GM21526 (cell line): ENCODE data around the gene CLDN1.
A peak's percentile ranks its signal among the peaks of the same experiment; 100 is the strongest.

Experiments used
- ATAC-seq: cut with Tn5 transposase; IDR thresholded peaks from one replicate; pipeline ENCODE4 v1.9.1; 2021; ENCODE audit warnings: moderate library complexity; ENCODE audit not compliant: unreplicated experiment, low FRiP score

Gene CLDN1, protein sequence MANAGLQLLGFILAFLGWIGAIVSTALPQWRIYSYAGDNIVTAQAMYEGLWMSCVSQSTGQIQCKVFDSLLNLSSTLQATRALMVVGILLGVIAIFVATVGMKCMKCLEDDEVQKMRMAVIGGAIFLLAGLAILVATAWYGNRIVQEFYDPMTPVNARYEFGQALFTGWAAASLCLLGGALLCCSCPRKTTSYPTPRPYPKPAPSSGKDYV

DNA sequence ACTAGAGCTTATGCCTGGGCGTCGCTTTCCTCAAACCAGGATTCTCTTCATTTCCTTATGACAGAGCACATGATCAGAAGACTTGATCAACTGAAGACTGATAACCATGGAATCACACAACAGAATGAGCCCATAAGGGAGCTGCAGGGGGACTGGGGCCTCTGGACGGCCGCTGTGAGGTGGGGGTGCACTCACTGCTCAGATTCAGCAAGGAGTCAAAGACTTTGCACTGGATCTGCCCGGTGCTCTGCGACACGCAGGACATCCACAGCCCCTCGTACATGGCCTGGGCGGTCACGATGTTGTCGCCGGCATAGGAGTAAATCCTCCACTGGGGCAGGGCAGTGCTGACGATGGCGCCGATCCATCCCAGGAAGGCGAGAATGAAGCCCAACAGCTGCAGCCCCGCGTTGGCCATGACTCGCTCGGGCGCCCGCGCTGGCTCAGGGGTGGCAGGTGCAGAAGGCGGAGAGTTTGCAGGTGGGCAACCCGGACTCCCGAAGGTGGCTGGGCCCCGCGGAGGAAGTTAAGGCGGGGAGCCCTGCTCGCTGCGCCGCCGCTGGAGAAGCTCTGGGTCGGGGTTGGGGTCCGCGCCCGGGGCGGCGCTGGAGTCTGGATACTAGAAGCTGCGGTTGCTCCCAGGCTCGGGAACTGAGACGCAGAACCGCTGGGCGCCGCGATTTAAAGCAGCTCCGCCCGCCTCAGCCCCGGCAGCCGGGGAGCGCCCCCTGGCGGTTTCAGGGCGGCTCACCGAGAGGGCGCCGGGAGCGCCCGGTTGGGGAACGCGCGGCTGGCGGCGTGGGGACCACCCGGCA lies at the start of gene CLDN1:
Gene CLDN1, minus strand, starts transcription at position 658 of the 815 bp plus-strand sequence. Its CDS starts 240 bp downstream, at position 418.
- ATAC-seq, result peak; percentile 93

DNA sequence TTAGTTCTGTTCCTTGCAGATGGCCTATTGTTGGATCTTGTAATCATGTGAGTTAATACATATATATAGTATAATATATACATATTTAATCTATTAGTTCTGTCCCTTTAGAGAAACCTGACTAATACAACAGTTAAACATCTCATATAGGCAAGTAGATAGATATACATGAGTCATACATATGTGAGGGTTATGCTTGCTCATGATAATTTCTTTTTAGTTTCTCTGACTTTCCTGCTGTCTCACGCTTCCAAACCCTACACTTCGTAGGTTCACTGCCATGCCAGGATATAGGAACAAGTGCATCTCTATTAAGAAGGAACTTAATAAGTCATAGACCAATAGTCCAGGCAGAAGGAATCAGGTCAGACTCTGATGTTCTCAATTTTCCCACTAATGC lies 48.9 kb upstream of the CLDN1 start:
- no peak for ATAC-seq

DNA sequence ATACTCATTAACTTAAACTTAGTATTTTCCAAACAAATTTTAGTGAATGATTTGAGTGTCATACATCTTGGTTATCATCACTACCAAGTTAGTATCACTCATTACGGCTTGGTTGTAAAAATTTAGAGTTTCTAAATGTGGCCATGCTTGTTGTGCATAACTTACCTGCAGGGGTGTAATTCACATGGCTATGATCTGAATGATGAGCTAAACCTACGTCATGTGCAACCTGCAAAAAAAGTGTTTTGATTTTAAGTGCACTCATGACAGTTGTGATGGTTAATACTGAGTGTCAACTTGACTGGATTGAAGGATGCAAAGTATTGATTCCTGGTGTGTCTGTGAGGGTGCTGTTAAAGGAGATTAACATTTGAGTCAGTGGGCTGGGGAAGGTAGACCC lies 48.1 kb upstream of the CLDN1 start:
- ATAC-seq, result no peak

DNA sequence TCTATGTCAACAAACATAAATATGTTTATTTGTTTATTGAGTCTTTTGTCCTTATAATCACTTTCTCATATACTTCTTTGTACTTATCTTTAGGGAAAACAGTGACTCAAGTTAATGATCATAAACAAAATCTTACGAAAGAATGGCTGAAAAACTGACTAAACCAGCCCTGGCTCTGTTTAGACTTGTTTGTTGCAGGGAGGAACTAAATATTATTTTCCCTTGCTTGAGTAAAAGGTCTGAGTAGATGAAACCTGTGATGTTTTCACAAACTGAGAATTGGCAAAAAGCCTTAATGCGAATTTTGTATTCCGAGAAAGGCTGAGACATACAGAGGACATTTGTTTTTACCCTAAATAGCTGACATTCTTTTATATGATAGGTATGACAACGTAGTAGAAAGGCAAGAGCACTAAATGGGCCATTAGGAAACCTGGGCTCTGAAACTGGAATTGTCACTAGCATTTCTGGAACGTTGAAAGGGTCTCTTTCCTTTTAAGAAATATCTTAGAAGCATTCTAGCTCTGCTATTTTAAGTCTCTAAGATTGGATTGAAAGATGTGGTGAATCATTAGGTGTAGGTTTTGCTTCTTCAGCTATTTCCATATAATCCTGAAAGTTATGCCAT lies 47.5 kb upstream of the CLDN1 start:
- no peak for ATAC-seq

DNA sequence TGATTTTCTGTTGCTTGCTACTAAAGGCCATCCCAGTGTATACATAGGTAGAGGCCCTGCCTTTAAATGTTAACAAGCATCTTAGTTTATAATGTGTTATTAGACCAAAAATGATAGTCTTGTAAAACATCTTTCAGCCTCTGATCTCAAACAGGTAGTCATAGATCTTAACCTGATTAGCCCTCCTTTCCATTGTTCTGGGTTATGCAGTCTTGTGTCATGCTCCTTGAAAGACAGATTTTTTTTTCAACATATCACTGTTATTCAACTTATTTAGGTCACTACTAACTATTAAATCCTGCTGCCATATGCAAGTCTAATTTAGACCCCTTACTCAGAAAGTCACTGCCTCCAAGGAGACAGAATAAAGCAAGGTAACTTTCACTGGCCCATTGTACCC lies 46.6 kb upstream of the CLDN1 start:
- ATAC-seq, result no peak

DNA sequence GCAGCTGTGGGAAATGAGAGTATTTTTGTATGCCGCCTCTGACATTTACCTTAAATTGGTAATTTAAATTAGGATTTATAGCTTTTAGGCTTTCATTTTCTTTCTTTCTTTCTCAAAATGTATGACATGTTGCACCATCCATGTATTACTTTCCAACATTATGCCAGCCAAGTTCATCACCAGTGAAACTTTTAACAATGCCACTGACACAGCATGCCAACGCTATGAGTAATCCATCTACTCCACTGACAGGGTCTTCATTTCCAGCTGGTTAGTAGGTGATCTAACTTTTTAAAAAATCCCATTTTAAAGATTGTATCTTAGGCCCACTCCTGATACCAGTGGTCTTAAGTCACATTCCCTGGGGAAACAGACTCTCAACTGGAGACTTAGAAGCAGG lies 43.9 kb upstream of the CLDN1 start:
- ATAC-seq, result no peak

DNA sequence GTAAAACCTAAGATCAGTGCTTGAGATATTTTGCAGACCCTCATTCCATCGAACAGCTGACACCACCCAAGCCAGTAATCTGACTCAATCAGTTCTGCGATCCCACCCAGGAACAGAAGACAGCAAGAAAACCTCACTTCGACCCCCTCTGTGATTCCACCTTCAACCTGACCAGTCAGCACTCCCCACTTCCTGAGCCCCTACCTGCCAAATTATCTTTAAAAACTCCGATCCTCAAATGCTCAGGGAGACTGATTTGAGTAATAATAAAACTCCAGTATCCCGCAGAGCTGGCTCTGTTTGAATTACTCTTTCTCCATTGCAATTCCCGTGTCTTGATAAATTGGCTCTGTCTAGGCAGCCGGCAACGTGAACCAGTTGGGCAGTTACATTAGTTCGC lies 40.0 kb upstream of the CLDN1 start:
- no peak for ATAC-seq

DNA sequence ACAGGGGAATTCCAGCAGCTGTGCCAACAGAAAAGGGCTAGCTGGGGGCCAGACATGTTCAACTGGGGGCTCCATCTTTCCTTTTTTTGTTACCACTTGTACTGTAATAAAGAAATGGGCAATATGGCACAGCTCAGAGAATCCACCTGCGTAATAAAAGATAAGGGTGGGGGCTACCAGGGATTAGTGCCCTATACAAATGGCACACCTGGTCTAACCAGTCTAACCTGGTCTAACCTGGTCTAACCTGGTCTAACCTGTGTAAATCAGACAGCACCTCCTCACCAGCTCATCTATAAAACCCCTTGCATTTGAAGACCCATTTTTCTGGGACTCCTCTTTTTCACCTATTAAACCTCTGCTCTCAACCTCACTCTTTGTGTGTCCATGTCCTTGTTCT lies 39.5 kb upstream of the CLDN1 start:
- no peak for ATAC-seq

DNA sequence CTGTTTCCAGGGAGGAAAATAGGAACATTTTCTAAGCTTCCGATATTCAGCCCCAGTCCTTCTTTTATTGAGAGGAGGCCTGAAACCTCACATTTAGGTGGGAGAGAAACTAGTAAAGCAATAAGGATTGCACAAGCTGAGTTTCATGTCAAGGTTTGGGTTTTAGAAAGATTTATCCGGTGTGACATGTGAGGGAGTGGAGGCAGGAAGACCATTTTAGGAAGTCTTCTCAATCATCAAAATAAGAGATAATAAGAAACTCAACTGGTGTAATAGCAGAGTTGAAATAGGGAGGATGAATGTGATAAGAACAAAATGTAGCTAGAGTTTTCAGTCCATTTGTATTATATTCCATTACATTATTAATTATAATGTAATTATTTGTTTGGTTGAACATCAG lies 38.0 kb upstream of the CLDN1 start:
- no peak for ATAC-seq

DNA sequence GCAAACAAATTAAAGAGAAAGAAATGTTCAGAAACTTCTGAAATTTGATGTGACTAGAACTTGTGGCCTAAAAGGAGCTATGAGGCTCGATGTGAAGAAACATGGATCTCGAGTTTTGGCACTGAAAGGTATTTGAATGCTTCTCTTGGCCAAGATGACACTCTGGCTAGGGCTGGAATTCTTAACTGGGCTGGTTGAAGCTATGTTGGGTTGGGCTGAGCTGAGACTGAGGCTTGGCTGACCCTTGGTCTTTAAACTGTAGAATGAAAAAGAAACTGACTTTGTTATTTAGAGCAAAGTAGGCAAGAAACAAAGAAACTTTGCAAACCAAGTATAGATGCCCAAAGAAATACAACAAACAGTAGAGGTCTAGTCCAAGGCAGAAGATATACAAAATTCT lies 37.6 kb upstream of the CLDN1 start:
- no peak for ATAC-seq

DNA sequence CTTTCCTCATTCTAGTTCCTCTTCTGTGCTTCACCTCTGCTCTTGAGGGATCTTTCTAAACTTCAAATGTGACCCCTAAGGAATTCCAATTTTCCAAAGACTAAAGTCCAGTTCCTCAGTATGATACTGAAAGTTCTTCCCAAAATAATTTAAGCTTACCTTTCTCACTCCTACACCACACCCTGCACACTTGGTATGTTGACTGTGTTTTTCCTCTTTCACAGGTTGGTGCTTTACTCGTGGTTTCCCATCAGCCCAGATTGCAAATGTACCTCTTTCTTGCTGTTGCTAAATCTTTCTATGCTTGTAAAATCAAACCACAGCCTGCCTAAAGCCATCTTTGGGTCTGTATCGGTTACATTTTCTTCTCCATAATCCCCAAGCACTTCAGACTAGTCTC lies 35.2 kb upstream of the CLDN1 start:
- ATAC-seq, result no peak

DNA sequence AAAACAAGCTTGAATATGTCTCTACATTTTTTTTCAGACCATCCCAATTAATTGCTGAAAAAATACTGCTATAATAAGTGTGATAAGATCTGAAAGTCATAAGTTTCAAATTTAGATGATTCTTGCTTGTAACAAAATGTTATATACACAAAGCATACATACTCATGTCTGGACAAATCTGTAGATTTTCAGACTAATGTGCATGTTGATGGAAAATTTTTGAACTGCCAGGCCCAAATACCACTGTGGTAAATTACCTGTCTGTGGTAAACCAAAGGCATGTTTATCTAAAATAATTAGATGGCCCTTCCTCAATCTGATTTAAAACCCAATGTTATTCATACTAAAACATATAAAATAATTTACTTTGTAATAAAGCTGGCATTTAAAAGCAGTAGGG lies 34.0 kb upstream of the CLDN1 start:
- ATAC-seq, result no peak

DNA sequence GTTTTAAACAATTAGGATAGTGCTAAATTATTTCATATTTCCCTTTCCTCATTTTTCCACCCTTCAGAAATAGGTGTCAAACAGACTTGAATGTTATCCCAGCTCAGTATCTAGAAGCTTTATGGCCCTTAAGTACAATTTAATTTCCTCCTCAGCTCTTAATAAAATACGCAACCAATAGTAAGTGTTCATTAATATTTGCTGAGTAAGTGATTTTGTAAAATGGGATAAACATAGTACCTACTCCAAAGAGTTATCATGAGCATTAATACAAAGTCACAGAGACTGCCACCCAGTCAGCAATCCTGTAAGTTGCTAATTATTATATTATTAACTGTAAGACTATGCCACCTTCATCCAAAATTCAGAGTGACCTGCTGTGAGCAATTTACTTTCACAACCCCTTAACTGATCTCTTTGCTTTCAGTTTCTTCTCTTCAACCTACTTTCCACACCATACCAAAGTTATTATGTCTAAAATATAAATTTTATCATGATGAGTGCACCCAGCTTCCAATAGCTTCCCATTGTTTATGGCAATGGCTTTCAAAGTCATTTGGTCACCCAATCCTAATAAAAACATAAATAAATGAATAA lies 30.7 kb upstream of the CLDN1 start:
- ATAC-seq, result no peak

DNA sequence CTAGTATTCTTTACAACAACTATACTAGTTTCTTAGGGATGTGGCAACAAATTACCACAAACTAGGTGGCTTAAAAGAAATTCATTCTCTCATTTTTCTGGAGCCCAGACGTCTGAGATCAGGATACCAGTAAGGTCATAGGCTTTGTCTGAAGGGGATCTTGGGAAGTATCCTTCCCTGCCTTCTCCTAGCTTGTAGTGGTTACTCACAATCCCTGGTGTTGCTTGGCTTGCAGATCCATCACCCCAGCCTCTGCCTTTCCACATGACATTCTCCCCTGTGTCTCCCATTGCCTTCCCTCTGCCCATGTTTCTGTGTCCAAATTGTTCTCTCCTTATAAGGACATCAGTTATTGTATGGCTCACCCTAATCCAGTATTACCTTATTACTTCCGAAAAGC lies 24.3 kb upstream of the CLDN1 start:
- ATAC-seq, result no peak

DNA sequence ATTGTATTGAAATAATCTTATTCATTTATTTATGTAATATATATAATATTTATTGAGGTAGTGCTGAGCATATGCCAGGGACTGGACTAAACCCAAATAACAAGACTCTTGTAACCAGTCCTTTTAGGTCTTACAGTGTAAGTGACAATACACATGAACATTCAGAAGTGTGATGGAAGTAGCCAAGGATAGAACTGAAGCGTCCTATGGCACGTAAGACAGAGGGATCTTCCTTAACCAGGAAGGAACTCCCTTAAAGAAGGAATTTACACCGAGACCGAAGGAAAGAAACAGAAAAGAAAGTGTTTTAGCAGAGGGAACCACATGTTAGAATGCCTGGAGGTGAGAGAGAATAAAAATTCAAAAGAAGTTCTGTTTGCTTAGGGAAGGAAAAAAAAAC lies 23.6 kb upstream of the CLDN1 start:
- no peak for ATAC-seq

DNA sequence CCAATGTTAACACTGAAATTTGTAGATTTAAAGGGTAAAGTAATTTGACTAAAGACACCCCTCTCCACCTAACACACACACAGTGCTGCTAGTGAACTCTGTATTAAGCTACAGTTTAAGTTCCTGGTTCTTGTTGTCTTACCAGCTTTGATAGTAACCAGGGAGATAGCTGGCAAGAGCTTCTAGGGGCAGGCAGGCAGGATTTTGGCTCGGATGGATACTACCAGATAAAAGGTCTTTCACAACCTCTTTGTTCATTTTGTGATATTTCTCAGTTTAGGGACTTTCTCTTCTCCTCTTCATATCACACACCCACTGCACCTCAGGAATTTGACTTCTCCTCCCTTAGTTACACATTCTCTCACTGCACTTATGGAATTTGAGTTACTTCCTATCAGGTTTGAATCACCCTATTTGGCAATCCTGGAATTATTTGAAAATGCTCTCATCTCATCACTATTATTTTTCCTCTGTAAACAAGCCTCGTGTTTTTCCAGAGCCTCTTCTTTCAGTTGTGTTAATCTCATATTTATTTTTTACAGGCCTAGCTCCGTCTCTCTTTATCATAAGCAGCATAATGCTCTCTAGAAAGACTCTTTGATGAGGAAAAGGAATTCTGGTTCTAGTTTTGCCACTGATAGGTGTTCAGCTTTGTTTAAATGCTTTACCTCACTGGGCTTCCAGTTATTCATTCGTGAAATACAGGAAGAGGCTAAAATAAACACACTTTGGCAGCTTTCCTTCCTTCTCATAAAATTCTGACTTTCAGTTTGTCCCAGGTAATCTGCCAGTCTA lies 23.0 kb upstream of the CLDN1 start:
- ATAC-seq, result no peak

DNA sequence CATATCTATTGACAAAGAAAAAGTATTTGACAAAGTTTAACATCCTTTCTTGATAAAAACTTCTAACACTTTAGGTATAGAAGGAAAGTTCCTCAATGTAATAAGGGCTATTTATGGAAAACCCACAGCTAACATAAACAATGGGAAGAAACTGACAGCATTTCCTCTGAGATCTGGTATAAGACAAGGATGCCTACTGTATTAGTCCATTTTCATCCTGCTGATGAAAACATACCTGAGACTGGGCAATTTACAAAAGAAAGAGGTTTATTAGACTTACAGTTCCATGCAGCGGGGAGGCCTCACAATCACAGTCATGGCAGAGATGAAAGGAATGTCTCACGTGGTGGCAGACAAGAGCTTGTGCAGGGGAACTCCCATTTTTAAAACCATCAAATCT lies 17.8 kb upstream of the CLDN1 start:
- no peak for ATAC-seq

DNA sequence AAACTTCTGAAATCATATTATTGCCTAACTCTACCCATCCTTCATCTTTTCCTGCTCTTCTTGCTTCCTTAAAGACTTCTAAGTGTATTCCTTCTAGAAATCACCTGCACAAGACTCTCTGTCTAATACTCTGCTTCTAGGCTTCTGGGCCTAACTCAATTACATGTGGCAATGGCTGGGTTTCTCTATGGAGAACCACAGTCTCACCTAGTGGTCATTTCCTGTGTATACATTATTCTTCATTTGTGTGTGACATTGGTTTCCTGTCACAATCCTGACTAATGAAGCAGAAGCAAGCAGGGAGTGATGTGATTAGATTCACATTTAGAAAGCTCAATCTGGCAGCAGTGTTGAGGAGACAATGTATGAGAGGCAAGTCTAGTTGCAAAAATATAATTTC lies 16.9 kb upstream of the CLDN1 start:
- ATAC-seq, result peak; percentile 83

DNA sequence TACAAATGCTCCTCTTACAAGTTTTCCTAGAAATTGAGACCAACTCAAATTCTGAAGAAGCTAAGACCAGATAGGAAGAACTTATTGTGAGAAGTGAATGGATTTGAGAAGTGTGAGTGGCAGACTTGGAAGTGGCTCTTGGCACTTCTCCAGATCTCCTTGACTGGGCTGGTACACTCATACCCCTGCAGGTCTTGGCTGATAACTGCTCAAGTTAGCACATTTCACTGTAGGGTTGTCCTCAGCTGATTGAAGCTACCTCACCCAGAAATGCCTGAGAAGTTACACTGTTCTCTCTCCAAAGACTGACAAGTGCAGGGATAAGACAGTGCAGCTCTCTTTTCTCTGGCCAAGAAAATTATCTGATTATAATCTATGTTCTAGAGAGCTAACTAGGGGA lies 16.5 kb upstream of the CLDN1 start:
- ATAC-seq, result no peak

DNA sequence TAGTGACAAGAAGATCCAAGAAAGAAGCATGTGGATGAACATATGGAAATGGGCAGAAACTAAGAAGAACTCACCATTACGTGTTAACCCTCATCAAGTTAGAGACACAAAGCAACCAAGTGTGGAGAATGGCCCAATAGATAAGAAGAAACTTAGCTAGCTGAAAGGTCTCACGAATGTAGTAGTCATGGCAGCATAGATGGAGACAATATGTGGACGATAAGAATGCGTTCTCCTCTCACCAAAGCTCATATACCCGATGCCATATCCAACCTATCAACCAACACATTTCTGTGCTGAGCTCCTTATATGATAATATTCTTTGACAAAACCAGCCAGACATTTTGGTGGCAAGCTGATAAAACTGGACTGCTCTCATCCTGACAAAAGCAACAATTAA lies 15.1 kb upstream of the CLDN1 start:
- ATAC-seq, result no peak
